ENCODE measurements around the gene ACLY. TPM values are rescaled to one million over a fixed set of nuclear protein-coding genes. Genes with fewer than 3 reads are reported as not detected.

Gene ACLY
- total and polyA plus RNA-seq, 10 of the 15 experiments (the other 5 are each of a cell fraction or from before 2014, with no cell fraction given), result 32.6 to 224 (median 114) TPM

- peaks cover 32 to 48% of the 10 kb centered on the region in 2 experiments for H3K36me3 ChIP-seq (ENCODE audit: control insufficient read depth in 2 of 2, insufficient read depth in 2 of 2, low read length in 1 of 2)
- H3K9ac ChIP-seq (ENCODE audit: control insufficient read depth, insufficient read depth, low read length), result no peak overlapping the region
- ChIA-PET RAD21 (ENCODE audit: unreplicated experiment) (no interaction called here), SMC1A (ENCODE audit: uncharacterized antibody, unreplicated experiment) (no interaction called here), POLR2A (no interaction called here), CTCF (no interaction called here)
- H3K27ac ChIP-seq (ENCODE audit: control insufficient read depth, insufficient read depth), result no peak overlapping the region
- FAIRE-seq (no peak), ATAC-seq (no peak), DNase-seq (ENCODE audit: low read depth, low spot score) (no peak)
- no peaks in the 10 kb centered on the region for H3K27me3 ChIP-seq (replicated peaks in 1 of 2; ENCODE audit: control insufficient read depth in 2 of 2, insufficient read depth in 2 of 2, low read length in 1 of 2)
- H3K4me1 ChIP-seq (ENCODE audit: control insufficient read depth, insufficient read depth, low read length), result no peaks in the 10 kb centered on the region
- intact Hi-C loops (cut with micrococcal nuclease; ENCODE audit: unreplicated experiment), result no loop called here
- H3K4me2 ChIP-seq (ENCODE audit: control insufficient read depth, insufficient read depth), result no peak overlapping the region
- H2AFZ ChIP-seq (ENCODE audit: control insufficient read depth, low read depth, low read length), result no peak overlapping the region
- in situ Hi-C loops (cut with MboI), result no loop called here
- no peak overlapping the region for H3K4me3 ChIP-seq
- H3K79me2 ChIP-seq (ENCODE audit: control insufficient read depth, insufficient read depth, low read length), result no peaks in the 10 kb centered on the region
- no TSS peak for BruUV-seq (replicated peaks)
- 85% methylated on average over 6 of the region's 6 CpGs for WGBS (ENCODE audit: insufficient coverage, insufficient replicate concordance, low lambda C conversion rate, missing lambda C conversion rate)
- no peaks in the 10 kb centered on the region for H4K20me1 ChIP-seq (ENCODE audit: control insufficient read depth, insufficient read depth)
- H3K9me3 ChIP-seq (replicated peaks; ENCODE audit: control insufficient read depth, insufficient read depth, low read length), result no peaks in the 10 kb centered on the region
- no peak for TF ChIP-seq ZNF687 (IDR thresholded peaks at IDR 0.05)
- no peak for TF ChIP-seq MTA3 (IDR thresholded peaks at IDR 0.05; ENCODE audit: borderline replicate concordance, low read length)
- TF ChIP-seq CBX3 (IDR thresholded peaks at IDR 0.05; ENCODE audit: borderline replicate concordance, low read depth), result no peak
- TF ChIP-seq PRDM15 (CRISPR knock-in tag; IDR thresholded peaks at IDR 0.05), result no peak
- TF ChIP-seq NRF1 (conservative IDR thresholded peaks at IDR 0.05; ENCODE audit: low read depth, low read length), result no peak
- TF ChIP-seq ATF3 (IDR thresholded peaks at IDR 0.05; ENCODE audit: borderline replicate concordance, extremely low read depth, low read depth, low read length), result no peak
- TF ChIP-seq SIX5 (IDR thresholded peaks at IDR 0.05; ENCODE audit: low read depth, low read length, severe bottlenecking), result no peak
- TF ChIP-seq MLLT1 (IDR thresholded peaks at IDR 0.05), result no peak
- TF ChIP-seq RUNX3 (IDR thresholded peaks at IDR 0.05; ENCODE audit: low read length), result no peak
- no peak for TF ChIP-seq MXI1 (IDR thresholded peaks at IDR 0.05; ENCODE audit: low read depth, low read length)
- no peak for TF ChIP-seq TCF12 (IDR thresholded peaks at IDR 0.05; ENCODE audit: low read depth, low read length)
- TF ChIP-seq RELB (IDR thresholded peaks at IDR 0.05; ENCODE audit: low read depth), result no peak
- TF ChIP-seq SMAD1 (IDR thresholded peaks at IDR 0.05; ENCODE audit: low read depth, partially characterized antibody), result no peak
Observed at GRCh38 chr17:41896726-41897125, 22.0 kb downstream of the ACLY start.

Data from GM12878 (cell line).